Naive thymus-derived CD4-positive, alpha-beta T cell (primary cell): ENCODE measurements around the gene TM2D3. TPM values are rescaled to one million over a fixed set of nuclear protein-coding genes. Genes with fewer than 3 reads are reported as not detected.
"Not testable (repeated sequence)": the region's sequence is repeated elsewhere in the genome, so short reads cannot be mapped to it uniquely, and the experiment has no call there.

ENCODE experiments used
- ATAC-seq: fragments of 150-1000 bp; cut with Tn5 transposase; 2 replicates; pipeline ENCODE4 v1.10.0; 2021; ENCODE audit warnings: mild to moderate bottlenecking, moderate library complexity
- CTCF ChIA-PET: fragments of 350-600 bp; sonication (Branson Sonifier 250); formaldehyde crosslinking; loops from one replicate; lab custom pipeline; 2021; ENCODE audit warnings: antibody characterized with exemption; lab: Charles Lee
- POLR2A ChIA-PET: fragments of 350-600 bp; sonication (Branson Sonifier 250); formaldehyde crosslinking; loops from one replicate; lab custom pipeline; 2021; ENCODE audit warnings: antibody characterized with exemption, inconsistent platforms; lab: Charles Lee
- DNase-seq, 9 donors: peaks; one replicate each; pipeline versions ENCODE4 v3.0.0 to v3.0.0-alpha.2; 2020 to 2022; ENCODE audit warnings: mixed read lengths in 1 of 9
- H3K27ac ChIP-seq: one replicate; pipeline ENCODE4 v1.7.0; 2013; ENCODE audit warnings: mild to moderate bottlenecking, low read depth, low read length, moderate library complexity
- H3K27me3 ChIP-seq, 2 donors: one replicate each; pipeline ENCODE4 v1.7.0; 2013; ENCODE audit warnings: low read length in 2 of 2, mild to moderate bottlenecking in 2 of 2, moderate library complexity in 2 of 2; ENCODE audit not compliant: control insufficient read depth in 2 of 2, insufficient read depth in 2 of 2
- H3K36me3 ChIP-seq, 3 experiments: 1 replicate in 2 of 3; 2 replicates in 1 of 3; pipeline ENCODE4 v1.7.0; 2013; ENCODE audit warnings: low read length in 3 of 3, mild to moderate bottlenecking in 3 of 3, moderate library complexity in 1 of 3; ENCODE audit not compliant: insufficient read depth in 3 of 3, control insufficient read depth in 2 of 3
- H3K4me1 ChIP-seq, 2 donors: one replicate each; pipeline ENCODE4 v1.7.0; 2013; ENCODE audit warnings: low read length in 2 of 2, mild to moderate bottlenecking in 2 of 2, moderate library complexity in 1 of 2; ENCODE audit not compliant: control insufficient read depth in 2 of 2, insufficient read depth in 2 of 2
- H3K4me3 ChIP-seq: 2 replicates; pipeline ENCODE4 v1.7.0; 2013; ENCODE audit warnings: mild to moderate bottlenecking, low read length
- H3K9me3 ChIP-seq, 3 experiments: 1 replicate in 2 of 3; 2 replicates in 1 of 3; pipeline ENCODE4 v1.7.0; 2013; ENCODE audit warnings: low read length in 3 of 3; ENCODE audit not compliant: control insufficient read depth in 2 of 3
- H3K27ac Mint-ChIP-seq, 9 donors: one replicate each; pipeline ENCODE4 v1.8.0; 2020 to 2022; ENCODE audit warnings: mixed read lengths in 9 of 9, mild to moderate bottlenecking in 8 of 9, moderate library complexity in 5 of 9, inconsistent platforms in 2 of 9
- H3K27me3 Mint-ChIP-seq, 5 donors: one replicate each; pipeline ENCODE4 v1.8.0; 2021 to 2022; ENCODE audit warnings: mixed read lengths in 5 of 5, mild to moderate bottlenecking in 1 of 5
- H3K36me3 Mint-ChIP-seq, 5 donors: one replicate each; pipeline ENCODE4 v1.8.0; 2020 to 2022; ENCODE audit warnings: mixed read lengths in 5 of 5, mild to moderate bottlenecking in 3 of 5, inconsistent platforms in 1 of 5
- H3K4me1 Mint-ChIP-seq, 7 donors: one replicate each; pipeline ENCODE4 v1.8.0; 2020 to 2022; ENCODE audit warnings: mixed read lengths in 7 of 7, mild to moderate bottlenecking in 3 of 7, inconsistent platforms in 1 of 7
- H3K4me3 Mint-ChIP-seq, 10 donors: one replicate each; pipeline ENCODE4 v1.8.0; 2020 to 2022; ENCODE audit warnings: mild to moderate bottlenecking in 10 of 10, mixed read lengths in 10 of 10, moderate library complexity in 6 of 10, inconsistent platforms in 2 of 10
- H3K9me3 Mint-ChIP-seq, 11 donors: one replicate each; pipeline ENCODE4 v1.8.0; 2020 to 2022; ENCODE audit warnings: mixed read lengths in 11 of 11, mild to moderate bottlenecking in 4 of 11, inconsistent platforms in 1 of 11, moderate library complexity in 1 of 11
- intact Hi-C, 2 donors: fragments of 100-400 bp; cut with micrococcal nuclease; formaldehyde crosslinking; loops; one replicate each; pipeline ENCODE4 v1.15.1; 2023
- polyA plus RNA-seq, 2 donors: library from polyadenylated mRNA; unstranded; fragments of 300-500 nt; fragmentation: Illumina TruSeq; gene quantifications; one replicate each; pipeline ENCODE4 v1.2.3, GENCODE V29; 2021
- total RNA-seq, 6 experiments: library from RNA in 5 of 6; stranded (reverse) in 5 of 6; gene quantifications; 1 replicate in 5 of 6; 2 replicates in 1 of 6; pipeline ENCODE4 v1.2.3 and lab custom pipeline; 2021 to 2026

The TM2D3 gene
- total and polyA plus RNA-seq, 7 experiments from 2014 or later: 42.8 to 105 (median 81.9) TPM

DNA sequence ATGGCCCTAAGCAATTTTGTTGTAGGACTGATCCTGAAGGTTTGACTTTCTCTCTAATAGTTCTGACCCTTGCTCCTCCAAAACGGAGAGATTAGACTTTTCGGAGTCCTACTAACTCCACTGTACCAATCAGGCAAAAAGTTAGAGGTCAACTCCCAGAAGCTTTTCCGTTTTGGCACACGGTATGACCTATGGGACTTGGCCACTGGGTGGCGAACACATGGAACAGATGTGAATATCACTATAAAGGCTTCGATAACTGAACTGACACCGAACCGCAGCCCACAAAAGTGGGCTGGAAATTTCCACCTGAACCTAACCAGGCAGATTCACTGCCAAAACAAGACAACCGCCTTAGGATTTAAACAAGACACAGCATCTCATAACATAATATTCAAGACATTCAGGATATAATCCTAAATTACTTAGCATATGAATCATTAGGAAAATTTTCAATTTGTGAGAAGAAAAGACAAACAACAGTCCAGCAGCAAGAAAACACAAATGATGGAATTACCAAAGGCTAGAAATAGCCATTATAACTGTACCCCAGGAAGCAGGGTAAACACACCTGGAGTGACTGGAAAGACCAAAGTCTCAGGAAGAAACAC is 12.2 kb upstream of the TM2D3 start:
- ATAC-seq: no peak
- Mint-ChIP-seq H3K27ac (peak overlapping the region in 5 of 9 donors; percentile 37 to 68 (median 62)), H3K4me3 (no peak overlapping the region), H3K27me3 (no peaks in the 10 kb centered on the region), H3K4me1 (peaks cover 0 to 19% (median 13%) of the 10 kb centered on the region in 7 donors), H3K36me3 (peaks cover 4 to 38% (median 30%) of the 10 kb centered on the region in 5 donors), H3K9me3 (peaks cover 0 to 3% (median 0%) of the 10 kb centered on the region in 11 donors)
- DNase-seq: no peak
- CTCF ChIA-PET: no interaction called here
- Histone ChIP-seq H3K4me1 (no peaks in the 10 kb centered on the region), H3K27me3 (no peaks in the 10 kb centered on the region), H3K27ac (no peak overlapping the region), H3K36me3 (peaks cover 0 to 37% (median 0%) of the 10 kb centered on the region in 3 experiments), H3K4me3 (no peak overlapping the region), H3K9me3 (no peaks in the 10 kb centered on the region)
- POLR2A ChIA-PET: no interaction called here
- intact Hi-C loops: no loop called here

DNA sequence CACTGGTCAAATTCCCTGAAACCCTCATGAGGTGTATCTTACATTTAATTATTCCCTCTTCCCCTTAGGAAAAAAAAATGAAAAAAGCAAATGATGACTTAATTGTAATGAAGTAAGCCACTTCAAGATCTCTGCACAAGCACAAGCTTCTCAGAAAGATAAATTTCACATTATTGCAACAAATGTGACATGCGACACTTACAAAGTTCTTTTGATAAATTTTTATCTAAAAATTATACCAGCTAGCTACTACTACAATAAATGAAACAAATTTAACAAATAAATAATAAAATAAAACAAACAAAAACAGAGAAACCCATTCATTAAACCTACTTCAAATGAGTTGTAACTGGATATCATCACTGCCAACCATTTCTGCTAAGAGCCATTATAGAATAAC is 10.0 kb upstream of the TM2D3 start:
- H3K27me3 ChIP-seq: no peaks in the 10 kb centered on the region
- peaks cover 0 to 28% (median 19%) of the 10 kb centered on the region in 5 donors for H3K36me3 Mint-ChIP-seq
- H3K4me3 ChIP-seq: no peak overlapping the region
- no peak for DNase-seq
- H3K9me3 ChIP-seq: no peaks in the 10 kb centered on the region
- intact Hi-C loops: no loop called here
- H3K27ac ChIP-seq: no peak overlapping the region
- H3K9me3 Mint-ChIP-seq: peaks cover 0 to 3% (median 0%) of the 10 kb centered on the region in 11 donors
- no peak for ATAC-seq
- H3K27me3 Mint-ChIP-seq: no peaks in the 10 kb centered on the region
- ChIA-PET CTCF (no interaction called here), POLR2A (no interaction called here)
- no peak overlapping the region for H3K4me3 Mint-ChIP-seq
- H3K4me1 ChIP-seq: no peaks in the 10 kb centered on the region
- H3K36me3 ChIP-seq: peaks cover 0 to 22% (median 0%) of the 10 kb centered on the region in 3 experiments
- peaks cover 0 to 19% (median 13%) of the 10 kb centered on the region in 7 donors for H3K4me1 Mint-ChIP-seq
- no peak overlapping the region for H3K27ac Mint-ChIP-seq

DNA sequence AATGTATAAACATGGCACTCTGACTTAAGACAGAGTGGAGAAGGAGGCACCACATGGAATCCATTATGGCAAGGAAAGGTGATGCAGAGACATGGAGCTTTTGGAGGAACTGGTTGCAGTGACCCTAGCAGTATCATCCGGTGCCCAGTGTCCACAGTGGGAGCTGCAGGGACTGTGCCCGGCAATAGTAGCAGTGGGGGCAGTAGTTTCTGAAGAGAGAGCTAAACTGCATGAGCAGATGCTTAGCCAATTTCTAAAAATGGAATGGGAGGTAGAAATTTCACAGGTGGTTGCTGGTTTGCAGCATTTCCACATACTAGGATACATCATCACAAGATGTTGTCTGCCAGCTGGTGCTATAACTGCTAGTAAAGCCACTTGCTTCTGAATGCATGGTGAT is 7.8 kb upstream of the TM2D3 start:
- H3K36me3 Mint-ChIP-seq: peaks cover 0 to 24% (median 9%) of the 10 kb centered on the region in 5 donors
- no peak overlapping the region for H3K27ac Mint-ChIP-seq
- intact Hi-C loops: no loop called here
- no peaks in the 10 kb centered on the region for H3K4me1 ChIP-seq
- peaks cover 0 to 14% (median 7%) of the 10 kb centered on the region in 7 donors for H3K4me1 Mint-ChIP-seq
- CTCF ChIA-PET: no interaction called here
- H3K27me3 Mint-ChIP-seq: no peaks in the 10 kb centered on the region
- H3K27ac ChIP-seq: no peak overlapping the region
- H3K4me3 Mint-ChIP-seq: no peak overlapping the region
- ATAC-seq: no peak
- POLR2A ChIA-PET: no interaction called here
- no peaks in the 10 kb centered on the region for H3K9me3 ChIP-seq
- H3K9me3 Mint-ChIP-seq: no peaks in the 10 kb centered on the region
- no peak for DNase-seq
- no peak overlapping the region for H3K4me3 ChIP-seq
- H3K27me3 ChIP-seq: no peaks in the 10 kb centered on the region
- H3K36me3 ChIP-seq: peaks cover 0 to 25% (median 4%) of the 10 kb centered on the region in 3 experiments

DNA sequence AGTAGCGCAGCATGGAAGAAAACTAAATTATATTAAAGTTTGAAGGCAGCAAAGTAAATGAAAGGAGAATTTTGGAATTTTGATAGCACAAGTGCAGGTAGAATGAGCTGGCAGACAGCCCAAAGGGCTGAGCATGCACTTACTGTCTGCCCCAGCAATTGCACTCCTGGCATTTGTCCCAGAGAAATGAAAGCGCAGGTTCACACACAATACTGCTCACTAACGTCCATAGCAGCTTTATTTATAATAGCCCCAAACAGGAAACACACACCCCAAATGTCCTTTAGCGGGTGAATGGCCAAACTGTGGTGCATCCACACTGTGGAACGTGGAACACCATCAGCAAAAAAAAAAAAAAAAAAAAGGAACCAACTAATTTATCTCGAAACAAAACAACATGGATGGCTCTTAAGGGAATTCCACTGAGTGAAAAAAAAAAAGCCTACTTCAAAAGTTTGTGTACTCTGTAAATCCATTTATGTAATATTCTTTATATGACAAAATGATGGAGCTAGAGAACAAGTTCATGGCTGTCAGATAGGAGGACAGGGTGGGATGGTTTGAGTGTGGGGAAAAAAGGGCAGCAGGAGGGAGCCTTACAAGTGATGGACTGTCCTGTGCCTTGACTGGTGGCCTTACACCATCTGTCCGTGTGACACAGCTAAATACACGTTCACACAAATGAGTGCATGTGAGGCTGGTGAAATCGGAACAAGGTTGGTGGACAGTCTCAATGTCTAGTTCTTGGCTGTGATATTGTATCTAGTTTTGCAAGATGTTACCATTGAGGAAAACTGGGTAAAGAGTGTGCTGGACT is 6.0 kb upstream of the TM2D3 start:
- Histone ChIP-seq H3K9me3 (no peaks in the 10 kb centered on the region), H3K4me3 (no peak overlapping the region), H3K27ac (no peak overlapping the region), H3K36me3 (peaks cover 0 to 25% (median 4%) of the 10 kb centered on the region in 3 experiments), H3K4me1 (peaks cover 0 to 2% of the 10 kb centered on the region in 2 donors), H3K27me3 (no peaks in the 10 kb centered on the region)
- no peak for DNase-seq
- Mint-ChIP-seq H3K9me3 (no peaks in the 10 kb centered on the region), H3K27me3 (no peaks in the 10 kb centered on the region), H3K36me3 (peaks cover 0 to 15% (median 3%) of the 10 kb centered on the region in 5 donors), H3K27ac (no peak overlapping the region), H3K4me3 (no peak overlapping the region), H3K4me1 (peaks cover 0 to 13% (median 4%) of the 10 kb centered on the region in 7 donors)
- ATAC-seq: no peak
- ChIA-PET POLR2A (no interaction called here), CTCF (interaction anchor here (0.6 to 0.8 kb wide), 2 partner anchors 35 to 362 kb away, joined by 3 to 4 read pairs; no protein-coding TSS in a partner anchor)
- intact Hi-C loops: no loop called here

DNA sequence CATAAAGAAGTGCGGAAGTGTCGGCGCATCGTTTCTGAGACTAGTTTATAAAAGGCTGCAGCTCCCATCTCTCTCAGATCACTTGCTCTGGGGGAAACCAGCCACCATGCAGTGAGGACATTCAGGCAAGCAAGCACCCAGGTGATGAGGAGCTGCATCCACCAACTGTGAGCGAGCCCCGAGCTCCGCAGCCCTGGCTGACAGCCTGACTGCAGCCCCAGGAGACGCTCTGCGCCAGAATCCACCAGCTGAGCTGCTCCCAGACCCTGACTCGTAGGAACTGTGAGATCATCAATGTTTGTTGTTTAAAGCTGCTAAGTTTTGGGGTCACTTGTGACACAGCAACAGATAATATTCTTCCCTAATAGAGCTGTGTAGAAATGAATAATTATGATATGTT is 5.0 kb upstream of the TM2D3 start:
- Mint-ChIP-seq H3K9me3 (no peaks in the 10 kb centered on the region), H3K27ac (no peak overlapping the region), H3K27me3 (no peaks in the 10 kb centered on the region), H3K4me1 (peaks cover 0 to 16% (median 4%) of the 10 kb centered on the region in 7 donors), H3K36me3 (peaks cover 0 to 15% (median 3%) of the 10 kb centered on the region in 5 donors), H3K4me3 (no peak overlapping the region)
- DNase-seq: no peak
- no peak overlapping the region for H3K4me3 ChIP-seq
- intact Hi-C loops: no loop called here
- no peaks in the 10 kb centered on the region for H3K27me3 ChIP-seq
- H3K4me1 ChIP-seq: peaks cover 0 to 5% of the 10 kb centered on the region in 2 donors
- CTCF ChIA-PET: interaction anchor here (0.9 kb wide), 1 partner anchor 12 kb away, joined by 3 read pairs; no protein-coding TSS in a partner anchor
- H3K36me3 ChIP-seq: peaks cover 0 to 25% (median 4%) of the 10 kb centered on the region in 3 experiments
- no peak for ATAC-seq
- no peak overlapping the region for H3K27ac ChIP-seq
- H3K9me3 ChIP-seq: no peaks in the 10 kb centered on the region
- POLR2A ChIA-PET: no interaction called here

DNA sequence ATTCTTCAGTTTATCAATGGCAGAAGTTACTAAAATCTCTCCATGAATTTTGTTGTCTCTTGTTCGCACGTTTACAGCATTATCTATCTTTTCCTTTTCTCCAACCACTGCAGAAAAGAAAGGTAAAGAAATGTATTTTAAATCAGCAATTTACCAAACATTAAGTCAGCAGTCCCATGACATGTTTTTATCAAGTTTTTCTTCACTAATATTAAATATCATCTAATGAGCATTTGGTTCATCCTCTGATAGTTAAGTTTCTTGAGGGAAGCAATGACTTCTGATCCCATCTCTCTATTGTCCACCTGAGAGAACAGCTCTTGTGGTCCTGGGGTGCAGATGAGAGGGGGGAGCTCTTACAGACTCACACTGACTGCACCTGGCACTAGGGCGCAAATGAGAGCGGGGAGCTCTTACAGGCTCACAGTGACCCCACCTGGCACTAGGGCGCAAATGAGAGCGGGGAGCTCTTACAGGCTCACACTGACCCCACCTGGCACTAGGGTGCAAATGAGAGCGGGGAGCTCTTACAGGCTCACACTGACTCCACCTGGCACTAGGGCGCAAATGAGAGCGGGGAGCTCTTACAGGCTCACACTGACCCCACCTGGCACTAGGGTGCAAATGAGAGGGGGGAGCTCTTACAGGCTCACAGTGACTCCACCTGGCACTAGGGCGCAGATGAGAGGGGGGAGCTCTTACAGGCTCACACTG is 2.6 kb upstream of the TM2D3 start:
- not testable (repeated sequence) for H3K9me3 Mint-ChIP-seq, H3K4me3 ChIP-seq, ATAC-seq, H3K27me3 Mint-ChIP-seq, H3K27me3 ChIP-seq, H3K9me3 ChIP-seq
- peak overlapping the region in 9 of 10 donors; percentile 39 to 67 (median 52) for H3K4me3 Mint-ChIP-seq
- H3K27ac Mint-ChIP-seq: peak overlapping the region; percentile 40 to 96 (median 67)
- peaks cover 0 to 11% (median 6%) of the 10 kb centered on the region in 3 experiments for H3K36me3 ChIP-seq
- H3K36me3 Mint-ChIP-seq: peaks cover 0 to 12% (median 0%) of the 10 kb centered on the region in 5 donors
- peak in 1 of 9 donors; percentile 10 for DNase-seq
- ChIA-PET POLR2A (interaction anchor here (0.6 kb wide), 1 partner anchor 27 kb away, joined by 3 read pairs; no protein-coding TSS in a partner anchor), CTCF (interaction anchor here (0.7 to 1.6 kb wide), 3 partner anchors 14 to 359 kb away, joined by 3 to 7 read pairs (median 3); no protein-coding TSS in a partner anchor)
- H3K27ac ChIP-seq: peak overlapping the region; percentile 21
- intact Hi-C loops: loop anchor here (5.0 kb wide), 2 partner anchors 1052 to 1312 kb away; partner anchors contain the start of genes ADAMTS17 (in 1 of the 2), ASB7 (in 1 of the 2) and LINS1 (in 1 of the 2)
- peaks cover 16 to 19% of the 10 kb centered on the region in 2 donors for H3K4me1 ChIP-seq
- peaks cover 11 to 36% (median 22%) of the 10 kb centered on the region in 7 donors for H3K4me1 Mint-ChIP-seq
